Parathyroid adenoma (tissue), 2 donors: ENCODE data around the gene LETM1.

ENCODE experiments used
- H2AFZ ChIP-seq: fragments of 300-600 bp; sonication (generic); one replicate; pipeline ENCODE4 v1.7.0; 2017; ENCODE audit warnings: antibody characterized with exemption, mild to moderate bottlenecking
- H3K27ac ChIP-seq: fragments of 300-600 bp; sonication (generic); one replicate; pipeline ENCODE4 v1.7.0; 2017
- H3K27me3 ChIP-seq: fragments of 300-600 bp; sonication (generic); one replicate; pipeline ENCODE4 v1.7.0; 2017; ENCODE audit warnings: low read length; ENCODE audit not compliant: control insufficient read depth, insufficient read depth
- H3K36me3 ChIP-seq: fragments of 300-600 bp; sonication (generic); one replicate; pipeline ENCODE4 v1.7.0; 2017; ENCODE audit warnings: low read length; ENCODE audit not compliant: control insufficient read depth, insufficient read depth
- H3K4me1 ChIP-seq: fragments of 300-600 bp; sonication (generic); one replicate; pipeline ENCODE4 v1.7.0; 2017; ENCODE audit warnings: control low read depth
- H3K4me2 ChIP-seq: fragments of 300-600 bp; sonication (generic); one replicate; pipeline ENCODE4 v1.7.0; 2017; ENCODE audit warnings: low read length
- H3K4me3 ChIP-seq: fragments of 300-600 bp; sonication (generic); one replicate; pipeline ENCODE4 v1.7.0; 2017; ENCODE audit warnings: low read depth, low read length
- H3K79me2 ChIP-seq: fragments of 300-600 bp; sonication (generic); one replicate; pipeline ENCODE4 v1.7.0; 2017; ENCODE audit warnings: control low read depth
- H3K9ac ChIP-seq: fragments of 300-600 bp; sonication (generic); one replicate; pipeline ENCODE4 v1.7.0; 2017; ENCODE audit warnings: mild to moderate bottlenecking
- H3K9me3 ChIP-seq: fragments of 300-600 bp; sonication (generic); one replicate; pipeline ENCODE4 v1.7.0; 2017; ENCODE audit warnings: low read length; ENCODE audit not compliant: control insufficient read depth
- CTCF ChIP-seq: fragments of 300-600 bp; sonication (generic); IDR thresholded peaks from one replicate; pipeline ENCODE4 v1.7.0; 2017; ENCODE audit warnings: antibody characterized with exemption, mild to moderate bottlenecking
- donor health status: primary hyperparathyroidism.

Gene LETM1

GRCh38 chr4:1815997-1816860 lies 39.7 kb downstream of the LETM1 start:
- TF ChIP-seq CTCF: no peak
- Histone ChIP-seq H3K4me3 (no peak overlapping the region), H3K9me3 (no peaks in the 10 kb centered on the region), H3K27me3 (no peaks in the 10 kb centered on the region), H3K4me2 (no peak overlapping the region), H3K27ac (no peak overlapping the region), H3K9ac (no peak overlapping the region), H3K79me2 (no peaks in the 10 kb centered on the region), H3K4me1 (peaks cover 14% of the 10 kb centered on the region), H2AFZ (no peak overlapping the region), H3K36me3 (no peaks in the 10 kb centered on the region)

- Histone ChIP-seq H3K27ac (no peak overlapping the region), H3K27me3 (no peaks in the 10 kb centered on the region), H3K9ac (no peak overlapping the region), H3K9me3 (no peaks in the 10 kb centered on the region), H3K4me2 (no peak overlapping the region), H3K36me3 (no peaks in the 10 kb centered on the region), H3K4me3 (no peak overlapping the region), H2AFZ (no peak overlapping the region), H3K79me2 (no peaks in the 10 kb centered on the region), H3K4me1 (peaks cover 11% of the 10 kb centered on the region)
- no peak for TF ChIP-seq CTCF
Observed at GRCh38 chr4:1815096-1815996, 40.6 kb downstream of the LETM1 start.

GRCh38 chr4:1814453-1814852 lies 41.5 kb downstream of the LETM1 start:
- Histone ChIP-seq H3K36me3 (no peaks in the 10 kb centered on the region), H3K4me2 (no peak overlapping the region), H2AFZ (no peak overlapping the region), H3K9me3 (no peaks in the 10 kb centered on the region), H3K27me3 (no peaks in the 10 kb centered on the region), H3K79me2 (no peaks in the 10 kb centered on the region), H3K4me3 (no peak overlapping the region), H3K9ac (no peak overlapping the region), H3K27ac (no peak overlapping the region), H3K4me1 (peaks cover 5% of the 10 kb centered on the region)
- TF ChIP-seq CTCF: no peak

GRCh38 chr4:1813915-1814314 lies 42.0 kb downstream of the LETM1 start:
- Histone ChIP-seq H3K79me2 (no peaks in the 10 kb centered on the region), H3K9me3 (no peaks in the 10 kb centered on the region), H3K27ac (no peak overlapping the region), H3K36me3 (no peaks in the 10 kb centered on the region), H3K9ac (no peak overlapping the region), H3K27me3 (no peaks in the 10 kb centered on the region), H3K4me1 (peaks cover 2% of the 10 kb centered on the region), H3K4me2 (no peak overlapping the region), H3K4me3 (no peak overlapping the region), H2AFZ (no peak overlapping the region)
- TF ChIP-seq CTCF: no peak
